ENCODE results near the gene STAM. TPM values are rescaled to one million over a fixed set of nuclear protein-coding genes. Genes with fewer than 3 reads are reported as not detected.

STAM gene
- 26.6 and 32.0 TPM in 2 replicates for total RNA-seq
- long read RNA-seq, transcript STAM-202 (14 exons, 2,972 nt) = major isoform, 135 of 167 reads
- long read RNA-seq, partial matches to known transcripts = 13 of 167 reads
- long read RNA-seq, other reads (novel, unspliced or antisense) = 19 of 167 reads

- Mint-ChIP-seq H3K9me3 (ENCODE audit: unreplicated experiment) (no peaks in the 10 kb centered on the region), H3K36me3 (ENCODE audit: unreplicated experiment) (peaks cover 4% of the 10 kb centered on the region), H3K4me1 (ENCODE audit: unreplicated experiment) (peaks cover 40% of the 10 kb centered on the region), H3K27ac (ENCODE audit: unreplicated experiment) (peak within 1 kb of the TSS; percentile 100), H3K27me3 (ENCODE audit: unreplicated experiment) (no peaks in the 10 kb centered on the region), H3K4me3 (ENCODE audit: unreplicated experiment) (peak within 1 kb of the TSS; percentile 97)
- TF ChIP-seq CTCF (IDR thresholded peaks at IDR 0.05) = no peak
- peak; percentile 97 for DNase-seq (ENCODE audit: extremely low spot score, unreplicated experiment)
These were observed at the start of gene STAM for GRCh38 chr10:17643755-17644484. TSS of gene STAM (plus strand) at chr10:17644151. CDS start at chr10:17644340, 189 bp downstream.

- Mint-ChIP-seq H3K4me1 (ENCODE audit: unreplicated experiment) (no peaks in the 10 kb centered on the region), H3K27ac (ENCODE audit: unreplicated experiment) (no peak overlapping the region), H3K36me3 (ENCODE audit: unreplicated experiment) (peaks cover 3% of the 10 kb centered on the region), H3K27me3 (ENCODE audit: unreplicated experiment) (no peaks in the 10 kb centered on the region), H3K9me3 (ENCODE audit: unreplicated experiment) (no peaks in the 10 kb centered on the region), H3K4me3 (ENCODE audit: unreplicated experiment) (no peak overlapping the region)
- no peak for TF ChIP-seq CTCF (IDR thresholded peaks at IDR 0.05)
- DNase-seq (ENCODE audit: extremely low spot score, unreplicated experiment) = no peak
These were observed 46.6 kb upstream of the STAM start for GRCh38 chr10:17597386-17597785.

GRCh38 chr10:17599089-17599488 is 44.9 kb upstream of the STAM start:
- DNase-seq (ENCODE audit: extremely low spot score, unreplicated experiment) = peak; percentile 64
- peak; percentile 66 for TF ChIP-seq CTCF (IDR thresholded peaks at IDR 0.05)
- Mint-ChIP-seq H3K27ac (ENCODE audit: unreplicated experiment) (no peak overlapping the region), H3K4me1 (ENCODE audit: unreplicated experiment) (no peaks in the 10 kb centered on the region), H3K4me3 (ENCODE audit: unreplicated experiment) (no peak overlapping the region), H3K9me3 (ENCODE audit: unreplicated experiment) (no peaks in the 10 kb centered on the region), H3K27me3 (ENCODE audit: unreplicated experiment) (no peaks in the 10 kb centered on the region), H3K36me3 (ENCODE audit: unreplicated experiment) (peaks cover 2% of the 10 kb centered on the region)

- DNase-seq (ENCODE audit: extremely low spot score, unreplicated experiment) = no peak
- H3K27ac Mint-ChIP-seq (ENCODE audit: unreplicated experiment) = no peak overlapping the region
- H3K4me1 Mint-ChIP-seq (ENCODE audit: unreplicated experiment) = no peaks in the 10 kb centered on the region
- no peak overlapping the region for H3K4me3 Mint-ChIP-seq (ENCODE audit: unreplicated experiment)
- H3K36me3 Mint-ChIP-seq (ENCODE audit: unreplicated experiment) = peaks cover 2% of the 10 kb centered on the region
- TF ChIP-seq CTCF (IDR thresholded peaks at IDR 0.05) = no peak
- no peaks in the 10 kb centered on the region for H3K27me3 Mint-ChIP-seq (ENCODE audit: unreplicated experiment)
- no peaks in the 10 kb centered on the region for H3K9me3 Mint-ChIP-seq (ENCODE audit: unreplicated experiment)
These were observed 38.0 kb upstream of the STAM start for GRCh38 chr10:17605936-17606335.

GRCh38 chr10:17606547-17607040 is 37.4 kb upstream of the STAM start:
- no peak overlapping the region for H3K4me3 Mint-ChIP-seq (ENCODE audit: unreplicated experiment)
- no peaks in the 10 kb centered on the region for H3K4me1 Mint-ChIP-seq (ENCODE audit: unreplicated experiment)
- no peak for DNase-seq (ENCODE audit: extremely low spot score, unreplicated experiment)
- peaks cover 2% of the 10 kb centered on the region for H3K36me3 Mint-ChIP-seq (ENCODE audit: unreplicated experiment)
- no peaks in the 10 kb centered on the region for H3K9me3 Mint-ChIP-seq (ENCODE audit: unreplicated experiment)
- H3K27ac Mint-ChIP-seq (ENCODE audit: unreplicated experiment) = no peak overlapping the region
- H3K27me3 Mint-ChIP-seq (ENCODE audit: unreplicated experiment) = no peaks in the 10 kb centered on the region
- no peak for TF ChIP-seq CTCF (IDR thresholded peaks at IDR 0.05)
